DMS153 (cell line): ENCODE measurements around the gene MBNL1.

ENCODE experiments used
- DNase-seq: peaks from one replicate; lab custom pipeline; 2025; lab: John Stamatoyannopoulos, UW

Gene MBNL1

GRCh38 chr3:152268555-152269055 lies at the start of gene MBNL1:
TSS of gene MBNL1 (plus strand) at chr3:152268929. CDS start at chr3:152300194, 31,265 bp downstream.
- DNase-seq = peak; percentile 77

DNA sequence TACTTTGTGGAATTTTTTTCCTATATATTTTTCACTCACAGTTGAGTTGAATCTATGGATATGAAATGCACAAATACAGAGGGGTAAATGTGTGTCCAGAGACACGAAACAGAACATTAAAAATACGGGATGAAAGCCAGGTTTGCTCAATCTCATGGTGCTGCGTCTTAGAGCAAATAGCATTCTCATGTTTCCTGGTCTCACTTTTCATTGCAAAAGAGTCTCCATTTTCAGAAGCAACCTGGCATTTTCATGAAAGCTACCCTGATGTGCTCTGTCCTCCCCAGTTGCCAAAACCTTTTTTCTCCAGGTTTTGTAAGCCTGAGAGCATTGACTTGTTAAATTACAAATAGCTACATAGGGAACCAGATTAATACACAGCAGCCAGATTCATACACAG lies 49.5 kb upstream of the MBNL1 start:
- DNase-seq = no peak

DNA sequence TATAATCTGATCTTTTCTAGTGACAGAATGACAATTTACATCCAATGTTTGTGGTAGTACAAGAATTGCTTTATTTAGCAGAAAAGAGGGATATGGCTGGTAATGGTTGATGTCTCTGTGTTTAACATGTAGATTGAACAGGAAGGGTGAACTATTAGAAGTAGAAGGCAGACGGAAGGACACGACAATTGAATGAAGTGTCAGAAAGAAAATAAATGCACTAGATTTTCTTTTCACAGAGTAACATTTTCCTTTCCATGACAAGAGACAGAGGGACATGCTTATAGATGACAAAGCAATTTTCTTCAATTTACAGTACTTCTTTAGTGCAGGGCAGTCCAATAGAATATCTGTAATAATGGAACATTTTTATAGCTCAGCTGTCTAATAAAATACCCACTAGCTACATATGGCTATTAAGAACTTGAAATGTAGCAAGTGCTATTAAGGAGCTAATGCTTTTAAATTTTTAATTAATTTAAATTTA lies 48.9 kb upstream of the MBNL1 start:
- no peak for DNase-seq

DNA sequence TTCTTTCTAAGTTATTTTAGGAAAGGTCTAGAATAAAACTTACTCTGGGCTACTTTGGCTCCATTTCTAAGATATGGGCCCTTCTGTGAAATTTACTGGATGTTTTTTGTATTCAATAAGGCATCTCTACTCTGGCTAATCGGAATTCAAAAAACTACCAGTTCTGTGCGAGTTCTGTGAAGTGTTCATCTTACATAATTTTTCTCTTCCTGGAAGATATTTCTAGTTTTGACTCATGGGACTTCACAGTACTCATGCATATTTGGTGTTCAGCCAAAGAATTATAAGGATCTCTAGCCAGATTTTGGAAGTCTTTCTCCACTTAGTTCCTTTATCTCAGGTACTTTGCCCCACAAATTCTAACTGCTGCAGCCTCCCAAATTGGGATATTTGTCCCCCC lies 46.4 kb upstream of the MBNL1 start:
- DNase-seq = no peak

DNA sequence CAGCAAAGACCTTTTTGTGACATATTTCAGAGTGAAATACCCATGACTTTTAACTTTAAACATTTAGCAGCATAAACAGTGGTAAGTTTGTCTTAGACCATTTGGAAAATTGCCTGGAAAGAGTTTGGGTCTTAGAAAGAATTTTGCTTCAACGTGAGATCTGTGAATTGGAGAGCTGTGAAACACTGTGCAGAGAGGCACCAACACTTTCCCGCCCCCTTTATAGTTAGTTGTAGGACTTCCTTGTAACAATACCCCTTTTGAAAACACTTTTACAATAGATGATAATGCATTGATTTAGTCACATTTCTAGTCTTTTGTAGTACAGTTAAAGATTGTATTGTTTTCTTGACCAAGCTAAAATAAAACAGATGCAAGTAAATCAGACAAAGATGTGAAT lies 43.5 kb upstream of the MBNL1 start:
- no peak for DNase-seq

DNA sequence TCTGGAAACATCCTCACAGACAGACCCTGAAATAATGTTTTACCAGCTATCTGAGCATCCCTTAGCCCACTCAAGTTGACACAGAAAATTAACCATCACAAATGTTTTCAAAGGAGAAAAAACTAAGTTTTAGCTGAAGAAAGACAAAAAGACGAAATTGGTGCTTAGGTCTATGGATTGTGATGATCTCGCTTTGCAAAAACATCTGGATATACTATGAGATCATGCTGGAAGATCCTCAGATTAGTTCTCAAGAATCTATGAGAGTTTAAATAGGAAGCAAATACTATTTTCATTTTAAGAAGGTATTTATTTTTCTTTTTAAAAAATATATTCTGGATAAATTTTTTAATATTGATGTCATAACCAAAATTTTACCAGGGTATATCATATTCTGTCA lies 42.6 kb upstream of the MBNL1 start:
- no peak for DNase-seq

DNA sequence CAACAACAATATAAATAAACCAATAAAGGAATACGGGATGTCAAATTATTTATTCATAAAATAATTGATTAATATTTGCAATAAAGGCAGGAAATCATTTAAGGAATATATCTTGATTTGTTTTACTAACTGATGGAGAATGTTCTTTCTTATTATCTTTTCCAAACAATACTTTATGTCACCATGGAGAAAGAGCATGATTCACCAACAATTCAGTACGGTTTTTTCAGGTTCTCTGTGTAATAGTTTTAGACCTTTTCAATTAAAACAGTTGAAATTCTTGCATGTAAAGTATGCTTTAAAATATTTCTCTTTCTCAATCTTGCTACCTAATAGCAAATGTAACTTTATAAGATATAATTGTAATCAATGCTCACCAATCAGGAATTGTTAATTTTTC lies 41.7 kb upstream of the MBNL1 start:
- no peak for DNase-seq

DNA sequence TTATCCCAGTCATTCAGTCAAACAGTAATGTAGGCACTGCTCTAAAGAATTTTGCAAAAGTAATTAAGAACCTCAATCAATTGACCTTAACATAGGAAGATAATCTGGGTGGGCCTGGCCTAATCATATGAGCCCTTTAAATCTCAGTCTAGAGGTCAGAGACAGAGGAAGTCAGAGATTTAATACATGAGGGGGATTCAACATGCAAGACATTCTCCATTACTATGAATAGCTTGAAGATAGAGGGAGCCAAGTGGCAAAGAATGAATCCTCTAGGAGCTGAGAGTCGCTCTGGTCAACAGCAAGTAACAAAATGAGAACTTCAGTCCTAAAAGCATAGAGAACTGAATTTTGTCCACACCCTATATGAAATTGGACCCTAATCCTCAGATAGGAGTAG lies 39.0 kb upstream of the MBNL1 start:
- DNase-seq = no peak

- DNase-seq = no peak
Observed at GRCh38 chr3:152230370-152230769, 38.4 kb upstream of the MBNL1 start.

- DNase-seq = no peak
Observed at GRCh38 chr3:152232001-152232400, 36.7 kb upstream of the MBNL1 start.

DNA sequence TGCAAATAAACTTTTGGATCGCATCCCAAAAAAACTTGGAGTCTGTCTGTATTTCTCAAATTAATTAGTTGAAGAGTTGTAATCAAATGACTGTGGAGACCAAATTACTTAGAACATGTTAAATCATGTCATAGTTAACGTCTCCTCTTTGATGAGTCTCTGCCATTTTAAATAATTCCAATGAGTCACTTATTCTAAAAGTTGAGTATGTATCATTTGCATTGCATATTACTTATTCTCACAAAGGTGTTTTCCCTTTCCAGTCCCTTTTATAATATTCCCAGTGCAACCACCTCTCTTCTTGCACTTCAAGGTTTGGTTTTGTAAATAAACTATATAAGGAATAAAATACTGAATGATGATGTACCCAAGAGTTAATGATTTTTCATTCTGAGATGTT lies 36.0 kb upstream of the MBNL1 start:
- no peak for DNase-seq

GRCh38 chr3:152234657-152235375 lies 33.9 kb upstream of the MBNL1 start:
- no peak for DNase-seq

DNA sequence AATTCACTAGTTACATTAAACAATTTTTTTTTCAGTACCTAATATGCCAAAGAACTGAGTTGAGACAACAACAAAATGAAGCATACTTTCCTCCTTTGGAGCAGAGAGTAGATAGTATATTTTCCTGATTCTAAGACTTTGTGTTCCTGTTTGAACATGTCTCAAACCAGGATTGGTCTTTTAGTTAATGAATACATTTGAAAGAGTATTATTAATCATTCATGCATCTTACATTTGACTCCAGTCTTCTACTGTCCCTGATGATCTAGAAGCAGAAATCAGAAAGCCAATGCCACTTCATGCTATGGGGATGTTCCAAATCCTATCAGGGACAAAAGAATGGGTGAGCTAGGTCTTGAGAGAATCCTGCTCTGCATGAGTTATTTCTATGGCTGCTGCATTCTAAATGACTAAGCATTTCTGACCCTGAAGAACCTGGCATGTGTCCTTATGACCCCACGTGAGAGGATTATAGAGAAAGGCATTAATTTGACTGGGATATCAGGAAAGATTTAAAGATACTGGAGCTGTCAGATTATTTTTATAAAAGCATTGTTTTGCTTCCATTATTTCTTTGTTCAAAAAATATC lies 32.9 kb upstream of the MBNL1 start:
- no peak for DNase-seq

- no peak for DNase-seq
Observed at GRCh38 chr3:152236716-152237115, 32.0 kb upstream of the MBNL1 start.

DNA sequence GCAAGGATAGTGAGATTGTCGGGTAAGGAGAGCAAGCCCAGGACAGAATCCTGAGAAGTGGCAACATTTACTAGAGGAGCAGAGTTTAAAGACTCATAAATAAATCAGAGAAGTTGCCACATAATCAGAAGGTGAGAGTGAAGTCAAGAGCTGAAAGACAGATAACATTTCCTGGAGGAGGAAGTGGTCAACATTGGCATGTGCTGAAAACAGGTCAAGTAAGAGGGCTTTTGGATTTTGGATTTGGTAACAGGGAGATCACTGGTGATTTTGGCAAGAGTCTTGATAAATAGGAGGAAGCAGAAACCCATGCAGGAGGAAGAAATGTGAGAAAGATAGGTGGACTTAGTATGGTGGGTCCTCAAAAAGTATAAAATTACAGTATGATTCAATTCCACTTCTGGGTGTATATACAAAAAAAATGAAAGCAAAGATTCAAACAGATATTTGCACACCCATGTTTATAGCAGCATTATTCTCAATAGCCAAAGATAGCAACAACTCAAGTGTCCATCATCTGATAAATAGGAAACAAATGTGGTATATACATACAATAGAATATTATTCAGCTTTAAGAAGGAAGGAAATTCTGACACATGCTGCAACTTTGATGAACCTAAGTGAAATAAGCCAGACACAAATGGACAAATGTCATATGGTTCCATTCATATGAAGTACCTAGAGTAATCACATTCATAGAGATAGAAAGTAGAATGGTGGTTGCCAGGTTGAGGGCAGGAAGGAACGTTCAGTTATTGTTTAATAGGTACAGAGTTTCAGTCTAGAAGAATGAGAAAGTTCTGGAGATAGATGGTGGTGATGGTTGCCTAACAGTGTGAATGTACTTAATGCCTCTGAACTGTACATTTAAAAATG lies 27.3 kb upstream of the MBNL1 start:
- no peak for DNase-seq

DNA sequence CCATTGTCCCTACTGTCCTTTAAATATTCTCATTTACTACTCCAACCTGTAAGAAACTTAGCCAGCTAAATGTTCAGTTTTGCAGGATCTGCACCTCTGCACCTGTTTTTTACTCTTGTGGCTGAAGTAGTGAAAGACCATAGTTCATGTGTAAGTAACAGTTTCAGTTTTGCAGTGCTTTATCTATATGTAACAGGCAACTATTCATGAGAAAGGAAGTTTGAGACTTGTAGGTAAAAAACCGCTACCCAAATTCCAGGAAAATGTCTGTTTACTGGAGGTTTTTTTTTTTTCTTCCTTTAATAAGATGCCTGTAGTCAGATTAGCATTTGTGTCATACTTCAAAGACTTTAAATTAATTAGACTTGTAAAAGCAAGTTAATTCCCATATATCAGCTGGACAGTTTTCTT lies 25.4 kb upstream of the MBNL1 start:
- DNase-seq = no peak

- no peak for DNase-seq
Observed at GRCh38 chr3:152243721-152244516, 24.8 kb upstream of the MBNL1 start.

GRCh38 chr3:152244517-152244888 lies 24.2 kb upstream of the MBNL1 start:
- DNase-seq = no peak

DNA sequence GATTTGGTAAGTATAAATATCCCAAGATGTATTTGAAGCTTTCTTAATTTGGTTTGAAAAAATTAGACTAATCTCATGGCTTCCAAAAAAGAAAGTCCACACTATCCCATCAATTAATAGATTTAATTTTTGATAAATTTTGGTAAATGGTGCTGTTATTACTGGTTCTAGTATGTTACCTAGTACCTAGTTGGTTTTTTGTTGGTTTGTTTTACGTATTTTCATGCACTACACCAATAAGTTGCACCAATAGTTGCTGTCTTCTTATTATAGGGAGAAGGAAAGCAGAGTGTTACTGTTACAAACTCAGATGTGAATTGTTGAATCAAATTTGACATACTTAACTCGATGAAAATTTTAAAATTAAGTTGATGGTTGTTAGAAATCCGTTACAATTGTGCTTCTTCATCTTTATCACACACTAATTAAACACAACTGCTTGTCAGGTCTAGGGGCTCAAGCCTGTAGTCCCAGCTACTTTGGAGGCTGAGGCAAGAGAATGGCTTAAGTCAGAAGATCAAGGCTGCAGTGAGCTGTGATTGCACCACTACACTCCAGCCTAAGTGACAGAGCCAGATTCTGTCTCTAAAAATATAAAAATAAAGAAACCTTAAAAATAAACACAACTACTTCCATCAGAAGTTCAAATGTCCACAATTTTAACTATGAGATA lies 23.1 kb upstream of the MBNL1 start:
- DNase-seq = no peak

DNA sequence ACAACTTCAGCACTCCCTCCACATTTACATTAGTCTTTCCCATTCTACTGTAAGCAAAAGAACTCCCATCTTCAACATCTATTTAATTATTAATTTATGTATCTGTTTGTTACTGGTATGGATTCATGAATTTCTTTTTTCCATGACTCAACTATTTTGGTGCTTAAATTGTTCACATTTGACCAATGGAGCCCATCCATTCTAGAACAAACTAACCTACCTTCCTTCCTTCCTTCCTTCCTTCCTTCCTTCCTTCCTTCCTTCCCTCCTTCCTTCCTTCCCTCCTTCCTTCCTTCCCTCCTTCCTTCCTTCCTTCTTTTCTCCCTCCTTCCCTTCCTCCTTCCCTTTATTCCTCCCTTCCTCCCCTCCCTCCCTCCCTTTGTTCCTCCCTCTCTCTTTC lies 16.8 kb upstream of the MBNL1 start:
- DNase-seq = no peak

GRCh38 chr3:152252755-152253154 lies 16.0 kb upstream of the MBNL1 start:
- no peak for DNase-seq
